MM.1S (cell line): ENCODE results near the gene STK39.

ENCODE experiments used
- CTCF ChIP-seq: fragments of 300-600 bp; sonication (generic); IDR thresholded peaks from 2 replicates; pipeline ENCODE4 v1.5.1; 2016; ENCODE audit warnings: antibody characterized with exemption, low read length, mixed read lengths
- EZH2 ChIP-seq: fragments of 300-600 bp; sonication (generic); optimal IDR thresholded peaks from 2 replicates; pipeline ENCODE3; 2017; ENCODE audit warnings: low read depth, mild to moderate bottlenecking, antibody characterized with exemption, low read length, mixed read lengths
- EZH2phosphoT487 ChIP-seq: fragments of 300-600 bp; sonication (generic); IDR thresholded peaks from 2 replicates; pipeline ENCODE4 v1.6.1; 2018; ENCODE audit warnings: antibody characterized with exemption, low read length

- TF ChIP-seq EZH2phosphoT487, result no peak
- no peak for TF ChIP-seq CTCF
- TF ChIP-seq EZH2, result no peak
Observed at GRCh38 chr2:168060986-168061750, 186.2 kb downstream of the STK39 start.
